NB4 (cell line): ENCODE results near the gene PDIA5.

ENCODE experiments used
- TF ChIP-seq, protein P1 (sequence below): IDR thresholded peaks from one replicate; pipeline ENCODE4 v1.5.1; 2012; ENCODE audit warnings: low read depth, low read length
- TF ChIP-seq, protein P2 (sequence below): IDR thresholded peaks from 2 replicates; pipeline ENCODE4 v1.6.1; 2011; ENCODE audit warnings: low read depth, low read length

DNA sequence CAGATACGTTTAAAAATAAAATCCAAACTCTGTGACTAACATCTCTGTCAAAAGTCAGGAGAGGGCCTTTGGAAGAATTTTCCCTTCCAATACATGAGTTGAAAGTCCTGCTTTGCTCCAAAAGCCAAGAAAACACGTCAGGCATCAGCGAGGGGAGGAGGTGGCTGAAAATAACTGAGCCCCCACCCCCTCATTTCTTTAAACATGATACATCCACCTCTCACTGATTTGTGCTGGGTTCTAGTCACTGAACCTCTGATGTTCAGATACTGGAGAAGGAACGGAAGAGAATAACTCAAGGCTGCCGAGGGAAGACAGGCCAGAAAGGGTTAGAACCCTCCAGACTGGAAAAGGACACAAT, 29.8 kb upstream of the PDIA5 start:
- TF ChIP-seq, protein P1, sequence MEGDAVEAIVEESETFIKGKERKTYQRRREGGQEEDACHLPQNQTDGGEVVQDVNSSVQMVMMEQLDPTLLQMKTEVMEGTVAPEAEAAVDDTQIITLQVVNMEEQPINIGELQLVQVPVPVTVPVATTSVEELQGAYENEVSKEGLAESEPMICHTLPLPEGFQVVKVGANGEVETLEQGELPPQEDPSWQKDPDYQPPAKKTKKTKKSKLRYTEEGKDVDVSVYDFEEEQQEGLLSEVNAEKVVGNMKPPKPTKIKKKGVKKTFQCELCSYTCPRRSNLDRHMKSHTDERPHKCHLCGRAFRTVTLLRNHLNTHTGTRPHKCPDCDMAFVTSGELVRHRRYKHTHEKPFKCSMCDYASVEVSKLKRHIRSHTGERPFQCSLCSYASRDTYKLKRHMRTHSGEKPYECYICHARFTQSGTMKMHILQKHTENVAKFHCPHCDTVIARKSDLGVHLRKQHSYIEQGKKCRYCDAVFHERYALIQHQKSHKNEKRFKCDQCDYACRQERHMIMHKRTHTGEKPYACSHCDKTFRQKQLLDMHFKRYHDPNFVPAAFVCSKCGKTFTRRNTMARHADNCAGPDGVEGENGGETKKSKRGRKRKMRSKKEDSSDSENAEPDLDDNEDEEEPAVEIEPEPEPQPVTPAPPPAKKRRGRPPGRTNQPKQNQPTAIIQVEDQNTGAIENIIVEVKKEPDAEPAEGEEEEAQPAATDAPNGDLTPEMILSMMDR = no peak
- TF ChIP-seq, protein P2, sequence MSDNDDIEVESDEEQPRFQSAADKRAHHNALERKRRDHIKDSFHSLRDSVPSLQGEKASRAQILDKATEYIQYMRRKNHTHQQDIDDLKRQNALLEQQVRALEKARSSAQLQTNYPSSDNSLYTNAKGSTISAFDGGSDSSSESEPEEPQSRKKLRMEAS = no peak
